ENCODE measurements around the gene METTL24.

The METTL24 gene

GRCh38 chr6:110357664-110358552, at the start of gene METTL24:
TSS of gene METTL24 (minus strand) at chr6:110358349. CDS start at chr6:110358272, 77 bp downstream.
- DNase-seq, result no peak

GRCh38 chr6:110404607-110405006, 46.5 kb upstream of the METTL24 start:
- DNase-seq, result no peak

GRCh38 chr6:110401585-110402176, 43.5 kb upstream of the METTL24 start:
- DNase-seq, result no peak

- DNase-seq, result no peak
These were observed 42.1 kb upstream of the METTL24 start for GRCh38 chr6:110400208-110400607.

GRCh38 chr6:110399219-110400071, 41.3 kb upstream of the METTL24 start:
- no peak for DNase-seq

- no peak for DNase-seq
These were observed 40.6 kb upstream of the METTL24 start for GRCh38 chr6:110398778-110399177.

GRCh38 chr6:110395221-110395620, 37.1 kb upstream of the METTL24 start:
- no peak for DNase-seq

- no peak for DNase-seq
These were observed 36.3 kb upstream of the METTL24 start for GRCh38 chr6:110394409-110394808.

GRCh38 chr6:110392727-110393126, 34.6 kb upstream of the METTL24 start:
- no peak for DNase-seq

GRCh38 chr6:110390404-110390803, 32.3 kb upstream of the METTL24 start:
- DNase-seq, result no peak

GRCh38 chr6:110389689-110390382, 31.7 kb upstream of the METTL24 start:
- DNase-seq, result no peak

GRCh38 chr6:110387986-110388385, 29.8 kb upstream of the METTL24 start:
- no peak for DNase-seq

GRCh38 chr6:110385458-110385863, 27.3 kb upstream of the METTL24 start:
- no peak for DNase-seq

- DNase-seq, result no peak
These were observed 20.4 kb upstream of the METTL24 start for GRCh38 chr6:110378552-110378951.

- no peak for DNase-seq
These were observed 10.9 kb upstream of the METTL24 start for GRCh38 chr6:110369066-110369465.

- no peak for DNase-seq
These were observed 10.1 kb upstream of the METTL24 start for GRCh38 chr6:110368284-110368683.

- DNase-seq, result no peak
These were observed 9.7 kb upstream of the METTL24 start for GRCh38 chr6:110367825-110368224.

- DNase-seq, result no peak
These were observed 8.8 kb upstream of the METTL24 start for GRCh38 chr6:110366975-110367374.

- no peak for DNase-seq
These were observed 8.1 kb upstream of the METTL24 start for GRCh38 chr6:110366256-110366655.

- no peak for DNase-seq
These were observed 6.4 kb upstream of the METTL24 start for GRCh38 chr6:110364364-110365105.

- no peak for DNase-seq
These were observed 5.6 kb upstream of the METTL24 start for GRCh38 chr6:110363748-110364147.

- no peak for DNase-seq
These were observed 2.5 kb upstream of the METTL24 start for GRCh38 chr6:110360676-110361075.
